ENCODE data around the gene TUBB2A.
"Not testable (repeated sequence)": the region's sequence is repeated elsewhere in the genome, so short reads cannot be mapped to it uniquely, and the experiment has no call there.

TUBB2A gene

GRCh38 chr6:3181105-3181504, 23.8 kb upstream of the TUBB2A start:
- no peak for DNase-seq (ENCODE audit: low read depth in 2 of 2)

DNA sequence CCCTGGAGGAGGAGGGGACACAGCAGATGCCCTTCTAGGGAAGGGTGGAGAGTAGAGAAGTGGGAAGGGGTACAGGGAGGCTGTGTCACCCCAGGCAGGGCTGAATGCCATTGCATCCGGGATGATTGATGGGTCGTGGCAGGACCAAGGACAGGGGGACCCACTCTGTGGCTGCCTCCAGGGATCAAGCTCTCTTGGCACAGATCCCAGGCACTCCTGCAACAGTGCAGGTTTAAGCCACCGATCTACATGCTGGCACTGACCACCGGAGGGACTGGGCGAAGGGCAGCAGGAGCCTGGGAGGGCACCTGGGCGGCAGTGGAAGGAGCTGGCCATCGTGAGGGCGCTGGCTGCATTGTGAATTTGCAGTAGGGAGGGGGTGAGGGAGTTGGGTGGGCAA, 22.6 kb upstream of the TUBB2A start:
- DNase-seq (ENCODE audit: low read depth in 2 of 2), result not testable (repeated sequence)

DNA sequence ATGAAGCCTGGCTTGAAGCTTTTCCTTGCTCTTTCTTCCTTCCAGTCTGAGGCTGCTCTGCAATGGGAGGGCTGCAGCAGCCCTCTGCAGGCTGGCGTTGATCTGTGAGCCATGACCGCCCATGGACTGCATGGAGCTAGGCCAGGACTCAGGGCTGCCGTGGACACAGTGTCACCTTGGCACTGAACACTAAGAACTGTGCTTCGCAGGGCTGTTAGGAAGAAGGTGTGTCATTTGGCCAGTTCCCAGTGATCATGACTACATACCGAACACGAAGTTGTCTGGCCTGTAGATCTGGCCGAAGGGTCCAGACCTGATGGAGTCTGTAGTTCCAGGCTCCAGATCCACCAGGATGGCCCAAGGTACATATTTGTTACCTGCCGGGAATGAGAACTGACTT, 21.3 kb upstream of the TUBB2A start:
- not testable (repeated sequence) for DNase-seq (ENCODE audit: low read depth in 2 of 2)

GRCh38 chr6:3176562-3177355, 19.4 kb upstream of the TUBB2A start:
- no peak for DNase-seq (ENCODE audit: low read depth in 2 of 2)

- DNase-seq (ENCODE audit: low read depth in 2 of 2), result no peak
These were observed 18.5 kb upstream of the TUBB2A start for GRCh38 chr6:3175715-3176402.

DNA sequence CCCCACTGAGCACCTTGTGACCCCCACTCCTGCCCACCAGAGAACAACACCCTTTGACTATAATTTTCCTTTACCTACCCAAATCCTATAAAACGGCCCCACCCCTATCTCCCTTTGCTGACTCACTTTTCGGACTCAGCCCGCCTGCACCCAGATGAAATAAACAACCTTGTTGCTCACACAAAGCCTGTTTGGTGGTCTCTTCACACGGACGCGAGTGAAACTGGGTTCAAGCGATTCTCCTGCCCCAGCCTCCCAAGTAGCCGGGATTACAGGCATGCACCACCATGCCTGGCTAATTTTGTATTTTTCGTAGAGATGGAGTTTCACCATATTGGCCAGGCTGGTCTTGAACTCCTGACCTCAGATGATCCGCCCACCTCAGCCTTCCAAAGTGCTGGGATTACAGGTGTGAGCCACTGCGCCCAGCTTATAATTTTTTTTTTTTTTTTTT, 16.3 kb upstream of the TUBB2A start:
- not testable (repeated sequence) for DNase-seq (ENCODE audit: low read depth in 2 of 2)

DNA sequence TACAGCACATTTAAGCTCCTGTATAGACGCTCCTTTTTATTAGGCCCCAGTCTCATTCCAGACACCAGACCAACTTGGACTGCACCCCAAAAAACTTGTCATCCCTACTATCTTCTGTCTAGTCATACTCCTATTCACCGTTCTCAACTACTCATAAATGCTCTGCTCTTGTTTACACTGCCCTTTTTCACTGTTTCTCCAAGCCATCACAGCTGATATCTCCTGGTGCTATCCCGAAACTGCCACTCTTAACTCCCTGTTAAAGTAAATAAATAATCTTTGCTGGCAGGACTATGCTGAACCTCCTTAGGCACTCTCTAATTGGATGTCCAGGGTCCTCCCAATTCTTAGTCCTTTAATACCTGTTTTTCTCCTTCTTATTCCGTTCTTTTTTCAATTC, 15.4 kb upstream of the TUBB2A start:
- DNase-seq (ENCODE audit: low read depth in 2 of 2), result not testable (repeated sequence)

GRCh38 chr6:3171313-3172175, 14.2 kb upstream of the TUBB2A start:
- DNase-seq (ENCODE audit: low read depth in 2 of 2), result not testable (repeated sequence)

- not testable (repeated sequence) for DNase-seq (ENCODE audit: low read depth in 2 of 2)
These were observed 13.3 kb upstream of the TUBB2A start for GRCh38 chr6:3170676-3171075.

DNA sequence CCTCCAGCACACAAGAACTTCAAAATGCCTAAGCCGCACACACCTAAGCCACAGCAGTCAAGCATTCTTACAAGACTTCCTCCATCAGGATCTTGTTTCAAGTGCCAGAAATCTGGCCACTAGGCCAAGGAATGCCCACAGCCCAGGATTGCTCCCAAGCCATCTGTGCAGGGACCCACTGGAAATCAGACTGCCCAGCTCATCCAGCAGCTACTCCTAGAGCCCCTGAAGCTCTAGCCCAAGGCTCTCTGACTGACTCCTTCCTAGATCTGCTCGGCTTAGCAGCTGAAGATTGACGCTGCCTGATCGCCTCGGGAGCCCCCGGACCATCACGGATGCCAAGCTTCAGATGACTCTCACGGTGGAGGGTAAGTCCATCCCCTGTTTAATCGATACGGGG, 10.7 kb upstream of the TUBB2A start:
- DNase-seq (ENCODE audit: low read depth in 2 of 2), result not testable (repeated sequence)

- DNase-seq (ENCODE audit: low read depth in 2 of 2), result not testable (repeated sequence)
These were observed 9.3 kb upstream of the TUBB2A start for GRCh38 chr6:3166535-3167225.

- DNase-seq (ENCODE audit: low read depth in 2 of 2), result no peak
These were observed 8.5 kb upstream of the TUBB2A start for GRCh38 chr6:3165631-3166534.

DNA sequence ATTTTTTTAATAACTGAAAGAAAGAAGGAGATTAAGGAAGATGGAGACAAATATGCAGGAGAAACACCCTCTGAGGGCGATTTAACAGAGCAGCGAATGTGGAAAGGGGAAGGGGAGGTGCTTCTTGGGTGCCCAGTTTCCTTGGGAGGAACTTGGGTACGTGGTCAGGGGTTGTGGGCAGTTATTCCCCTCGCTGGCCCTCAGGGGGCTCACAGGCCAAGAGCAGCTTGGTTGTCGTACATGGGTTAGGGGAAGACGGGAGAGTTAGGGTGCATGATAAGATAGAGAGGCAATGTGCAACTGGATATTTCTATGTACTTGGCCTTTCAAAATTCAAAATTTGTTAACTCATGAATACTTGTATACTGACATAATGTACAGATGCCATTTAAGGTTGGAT, 7.0 kb upstream of the TUBB2A start:
- no peak for DNase-seq (ENCODE audit: low read depth in 2 of 2)

- DNase-seq (ENCODE audit: low read depth in 2 of 2), result no peak
These were observed 5.9 kb upstream of the TUBB2A start for GRCh38 chr6:3163248-3163594.

- no peak for DNase-seq (ENCODE audit: low read depth in 2 of 2)
These were observed 5.4 kb upstream of the TUBB2A start for GRCh38 chr6:3162565-3163247.

GRCh38 chr6:3162067-3162497, 4.7 kb upstream of the TUBB2A start:
- no peak for DNase-seq (ENCODE audit: low read depth in 2 of 2)

DNA sequence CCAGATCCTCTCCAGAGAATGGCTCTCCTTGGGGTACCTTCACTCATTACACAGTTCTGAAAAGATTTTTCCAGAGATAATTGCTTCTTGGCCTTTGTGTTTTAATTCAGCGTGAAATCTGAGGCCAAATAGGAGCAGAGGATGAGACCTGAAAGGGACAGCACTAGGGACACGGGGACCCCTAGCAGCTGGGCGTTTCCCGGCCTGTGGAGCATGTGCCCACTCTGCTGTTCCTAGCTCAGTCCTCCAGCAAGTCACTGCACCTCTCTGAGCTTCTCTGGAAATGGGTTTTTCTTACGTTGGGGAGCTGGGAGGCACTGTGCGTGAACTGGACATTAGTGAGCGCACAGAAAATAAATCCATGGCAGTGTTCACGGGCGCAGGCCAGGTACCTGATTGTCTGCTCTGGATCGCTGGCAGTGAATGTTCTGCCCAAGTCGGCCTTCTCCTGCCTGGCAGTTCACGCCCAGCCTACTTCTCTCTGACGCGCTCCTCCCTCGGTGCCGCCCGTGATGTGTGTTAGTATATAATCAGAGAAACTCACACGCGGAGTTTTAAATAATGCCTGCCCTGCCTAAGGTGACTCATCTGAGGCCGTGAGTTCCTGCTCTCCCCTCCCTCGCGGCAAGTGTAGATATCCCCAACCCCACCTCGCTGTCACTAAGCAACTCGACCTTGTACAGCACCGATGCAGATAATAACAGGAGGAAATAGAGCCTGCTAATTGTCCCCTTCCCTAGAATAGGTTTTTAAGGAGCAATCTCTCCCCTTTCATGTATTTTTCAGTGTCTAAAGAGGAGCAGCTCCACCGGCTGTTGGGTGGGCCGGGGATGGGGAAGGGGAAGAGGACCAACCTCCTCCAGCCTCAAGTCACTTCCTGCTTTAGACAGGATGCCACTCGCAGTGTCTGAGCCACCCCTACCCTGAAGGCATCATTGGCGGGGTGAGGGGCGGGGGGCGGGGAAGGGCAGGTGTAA, 2.7 kb upstream of the TUBB2A start:
- peak; percentile 44 to 62 for DNase-seq (ENCODE audit: low read depth in 2 of 2)
